GM19395 (cell line): Measurements from ENCODE around the gene TRAPPC3L.

Experiments used
- ATAC-seq: cut with Tn5 transposase; IDR thresholded peaks from one replicate; pipeline ENCODE4 v1.9.1; 2021; ENCODE audit warnings: mild to moderate bottlenecking, moderate library complexity; ENCODE audit not compliant: unreplicated experiment

The TRAPPC3L gene

GRCh38 chr6:116545651-116546050 is at the start of gene TRAPPC3L:
Gene TRAPPC3L, minus strand, starts transcription at chr6:116545684. Its CDS starts 170 bp downstream, at chr6:116545514.
- ATAC-seq, result no peak

- ATAC-seq, result no peak
Observed at GRCh38 chr6:116595247-116595646, 49.8 kb upstream of the TRAPPC3L start.

GRCh38 chr6:116586738-116587137 is 41.3 kb upstream of the TRAPPC3L start:
- ATAC-seq, result no peak

- no peak for ATAC-seq
Observed at GRCh38 chr6:116586276-116586675, 40.8 kb upstream of the TRAPPC3L start.

GRCh38 chr6:116580198-116580597 is 34.7 kb upstream of the TRAPPC3L start:
- ATAC-seq, result no peak

- no peak for ATAC-seq
Observed at GRCh38 chr6:116579143-116579542, 33.7 kb upstream of the TRAPPC3L start.

- ATAC-seq, result no peak
Observed at GRCh38 chr6:116578335-116578734, 32.9 kb upstream of the TRAPPC3L start.

GRCh38 chr6:116577486-116577885 is 32.0 kb upstream of the TRAPPC3L start:
- no peak for ATAC-seq

GRCh38 chr6:116575227-116575626 is 29.7 kb upstream of the TRAPPC3L start:
- no peak for ATAC-seq

GRCh38 chr6:116572162-116572561 is 26.7 kb upstream of the TRAPPC3L start:
- ATAC-seq, result no peak

- ATAC-seq, result peak; percentile 39
Observed at GRCh38 chr6:116571683-116572000, 26.2 kb upstream of the TRAPPC3L start.

- peak; percentile 97 for ATAC-seq
Observed at GRCh38 chr6:116570856-116571682, 25.6 kb upstream of the TRAPPC3L start, which contains the start of gene RWDD1. Gene RWDD1, plus strand, starts transcription at chr6:116571504. Its CDS starts 79 bp downstream, at chr6:116571583.

- ATAC-seq, result no peak
Observed at GRCh38 chr6:116568821-116569755, 23.6 kb upstream of the TRAPPC3L start.

GRCh38 chr6:116568111-116568510 is 22.6 kb upstream of the TRAPPC3L start:
- no peak for ATAC-seq

- no peak for ATAC-seq
Observed at GRCh38 chr6:116564921-116565872, 19.7 kb upstream of the TRAPPC3L start.

GRCh38 chr6:116564311-116564710 is 18.8 kb upstream of the TRAPPC3L start:
- no peak for ATAC-seq

- ATAC-seq, result no peak
Observed at GRCh38 chr6:116563830-116564229, 18.3 kb upstream of the TRAPPC3L start.

- ATAC-seq, result no peak
Observed at GRCh38 chr6:116562614-116563013, 17.1 kb upstream of the TRAPPC3L start.

GRCh38 chr6:116562019-116562403 is 16.5 kb upstream of the TRAPPC3L start:
- no peak for ATAC-seq

GRCh38 chr6:116561377-116562018 is 16.0 kb upstream of the TRAPPC3L start:
- peak; percentile 80 for ATAC-seq
